Right lung (tissue), 10 donors: ENCODE measurements around the gene CBX7. TPM values are rescaled to one million over a fixed set of nuclear protein-coding genes. Genes with fewer than 3 reads are reported as not detected.

Source experiments
- DNase-seq, 2 donors: peaks; one replicate each; pipeline ENCODE4 v3.0.0-alpha.2; 2013
- long read RNA-seq, 8 donors: transcript quantifications; one replicate each; lab custom pipeline, GENCODE V29; 2026
- polyA plus RNA-seq, 5 donors: library from polyadenylated mRNA; unstranded; fragments of 120-200 nt; gene quantifications; one replicate each; pipeline versions ENCODE4 v1.2.1 to v1.2.3, GENCODE V29; 2013; ENCODE audit warnings: inconsistent platforms in 1 of 5, low replicate concordance in 1 of 5; ENCODE audit not compliant: insufficient read length in 5 of 5, insufficient read depth in 1 of 5

CBX7 gene
- polyA plus RNA-seq = 1 to 10 TPM; 6.8 to 7.9 (median 7.2) TPM
- long read RNA-seq, donor 1, full-length matches to known transcripts = 1 of 1 reads
- long read RNA-seq, donor 1, partial matches to known transcripts = 0 of 1 reads
- long read RNA-seq, donor 1, other reads (novel, unspliced or antisense) = 0 of 1 reads
- long read RNA-seq, donor 2 = 0 reads
- long read RNA-seq, donor 3 = 0 reads
- long read RNA-seq, donor 4, partial matches to known transcripts = 0 of 1 reads
- long read RNA-seq, donor 4, other reads (novel, unspliced or antisense) = 0 of 1 reads
- long read RNA-seq, donor 5, full-length matches to known transcripts = 1 of 1 reads
- long read RNA-seq, donor 5, partial matches to known transcripts = 0 of 1 reads
- long read RNA-seq, donor 5, other reads (novel, unspliced or antisense) = 0 of 1 reads
- long read RNA-seq, donor 6, full-length matches to known transcripts = 2 of 2 reads
- long read RNA-seq, donor 6, partial matches to known transcripts = 0 of 2 reads
- long read RNA-seq, donor 6, other reads (novel, unspliced or antisense) = 0 of 2 reads
- long read RNA-seq, donor 7 = 0 reads
- long read RNA-seq, donor 8, full-length matches to known transcripts = 1 of 1 reads
- long read RNA-seq, donor 8, partial matches to known transcripts = 0 of 1 reads
- long read RNA-seq, donor 8, other reads (novel, unspliced or antisense) = 0 of 1 reads

- peak; percentile 81 to 87 for DNase-seq
Measured at GRCh38 chr22:39152511-39153219, at the start of gene CBX7. CBX7 (minus strand) TSS chr22:39152680; CDS start chr22:39152444, 236 bp downstream.

DNA sequence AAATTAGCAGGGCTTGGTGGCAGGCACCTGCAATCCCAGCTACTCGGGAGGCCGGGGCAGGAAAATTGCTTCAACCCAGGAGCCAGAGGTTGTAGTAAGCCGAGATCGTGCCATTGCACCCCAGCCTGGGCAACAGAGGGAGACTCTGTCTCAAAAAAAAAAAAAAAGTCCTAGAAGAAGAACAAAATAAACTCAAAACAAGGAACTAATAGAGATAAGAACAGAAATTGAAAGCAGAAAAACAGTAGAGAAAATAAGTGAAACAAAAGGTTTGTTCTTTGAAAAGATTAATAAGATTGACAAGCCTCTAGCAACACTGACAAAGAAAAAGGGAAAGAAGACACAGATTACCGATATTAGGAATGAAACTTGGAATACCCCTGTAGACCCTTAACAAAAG lies 45.1 kb upstream of the CBX7 start:
- no peak for DNase-seq

DNA sequence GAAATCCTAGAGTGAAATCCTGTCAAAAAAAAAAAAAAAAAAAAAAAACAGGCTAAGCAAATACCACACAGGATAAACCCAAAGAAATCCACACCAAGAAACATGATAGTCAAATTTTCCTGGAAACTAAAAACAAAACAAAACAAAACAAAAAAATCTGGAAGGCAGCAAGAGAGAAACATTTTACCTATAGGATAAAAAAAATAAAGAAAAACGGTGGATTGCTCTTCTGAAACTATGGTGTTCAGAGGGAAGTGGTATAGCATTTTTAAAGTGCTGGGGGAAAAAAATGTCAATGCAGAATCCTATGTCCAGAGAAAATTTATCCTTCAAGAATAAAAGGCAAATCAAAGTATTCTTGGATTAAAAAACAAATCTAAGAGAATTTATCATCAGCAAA lies 41.6 kb upstream of the CBX7 start:
- no peak for DNase-seq

DNA sequence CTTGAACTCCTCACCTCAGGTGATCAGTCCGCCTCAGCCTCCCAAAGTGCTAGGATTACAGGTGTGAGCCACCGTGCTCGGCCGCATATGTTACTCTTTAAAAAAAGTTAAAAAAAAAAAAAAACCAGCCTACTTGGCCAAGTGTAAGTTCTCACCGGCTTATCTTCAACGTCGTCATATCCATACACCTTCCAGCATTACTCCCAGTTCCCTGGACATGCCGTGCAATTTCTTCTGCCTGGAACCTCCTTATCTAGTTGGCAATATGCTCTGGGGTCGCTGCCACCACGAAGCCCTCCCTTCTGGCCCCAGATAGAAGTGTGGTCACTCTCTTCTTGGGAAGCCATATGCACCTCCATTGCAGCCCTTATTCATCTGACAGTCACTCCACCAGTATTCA lies 36.3 kb upstream of the CBX7 start:
- DNase-seq = no peak

GRCh38 chr22:39185601-39186012 lies 33.1 kb upstream of the CBX7 start:
- peak; percentile 72 to 78 for DNase-seq

GRCh38 chr22:39184586-39185577 lies 32.4 kb upstream of the CBX7 start:
- DNase-seq = no peak

DNA sequence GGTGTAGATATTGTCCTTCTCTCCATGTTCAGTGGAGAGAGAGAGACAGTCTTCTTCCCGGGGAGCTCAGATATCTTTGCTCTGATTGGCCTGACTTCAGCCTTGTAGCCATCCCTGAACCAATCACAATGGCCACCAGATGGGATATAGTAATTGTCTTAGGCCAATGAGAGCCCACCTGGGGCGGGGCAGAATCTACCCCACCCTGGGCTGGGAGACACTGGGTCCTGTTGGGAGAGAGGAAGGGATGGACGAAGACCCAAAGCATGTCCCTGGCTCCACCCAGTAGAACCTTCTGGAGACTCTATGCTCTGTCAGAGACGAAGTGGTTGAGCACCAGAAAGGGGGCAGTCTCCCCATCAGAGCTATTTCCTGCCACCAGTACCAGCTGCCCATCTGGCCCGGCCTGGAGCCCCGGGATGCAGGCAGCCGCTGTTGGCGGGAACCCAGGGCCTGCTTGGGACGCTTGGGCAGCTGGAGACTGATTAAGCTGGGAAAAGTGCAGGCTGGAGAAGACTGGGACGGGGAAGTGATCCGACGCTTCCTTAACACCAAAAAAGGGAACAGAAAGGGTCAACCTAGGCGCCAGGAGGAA lies 31.6 kb upstream of the CBX7 start:
- no peak for DNase-seq

DNA sequence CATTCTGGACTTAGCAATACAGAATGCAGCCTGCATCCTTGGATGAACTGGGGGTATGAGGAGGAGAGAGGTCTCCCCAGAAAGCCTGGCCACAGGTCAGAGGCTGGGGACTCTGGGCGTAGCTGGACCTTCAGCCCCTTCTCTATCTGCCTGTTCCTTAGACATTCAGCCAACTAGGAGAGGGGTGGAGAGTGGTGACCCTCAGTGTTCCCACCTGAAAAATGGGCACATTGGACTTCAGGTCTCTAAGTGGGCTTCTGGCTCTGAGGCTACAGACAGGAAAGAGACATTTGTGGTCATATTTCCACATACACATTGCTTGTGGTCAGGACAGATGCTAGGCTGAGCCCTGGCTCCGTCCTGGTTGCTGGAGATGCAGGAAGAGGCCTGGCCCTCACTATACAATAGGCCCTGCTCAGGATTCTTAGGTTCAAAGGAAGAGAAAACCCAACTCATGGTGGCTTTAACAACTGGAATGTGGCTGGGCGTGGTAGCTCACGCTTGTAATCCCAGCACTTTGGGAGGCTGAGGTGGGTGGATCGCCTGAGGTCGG lies 30.1 kb upstream of the CBX7 start:
- DNase-seq = no peak

- DNase-seq = no peak
Measured at GRCh38 chr22:39181778-39182177, 29.3 kb upstream of the CBX7 start.

DNA sequence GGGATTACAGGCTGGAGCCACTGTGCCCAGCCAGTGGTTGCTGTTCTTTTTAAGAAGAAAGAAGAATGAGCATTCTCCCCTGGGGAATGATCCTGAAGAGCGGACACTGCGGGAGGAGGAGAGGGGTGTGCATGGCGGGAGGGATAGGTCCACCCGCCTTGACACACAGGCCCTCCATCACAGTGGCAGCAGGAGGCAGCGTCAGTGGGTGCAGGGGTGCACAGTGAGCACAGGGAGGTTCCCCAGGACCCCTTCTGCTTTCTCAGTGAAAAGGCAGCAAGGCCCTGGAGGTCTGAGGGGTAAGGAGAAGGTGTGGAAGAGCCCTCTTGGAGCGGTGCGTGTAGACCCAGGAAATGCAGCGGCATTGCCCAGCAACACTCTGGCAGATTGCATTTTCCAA lies 28.9 kb upstream of the CBX7 start:
- DNase-seq = no peak

GRCh38 chr22:39179841-39180335 lies 27.4 kb upstream of the CBX7 start:
- DNase-seq = no peak

- no peak for DNase-seq
Measured at GRCh38 chr22:39179401-39179827, 26.9 kb upstream of the CBX7 start.

DNA sequence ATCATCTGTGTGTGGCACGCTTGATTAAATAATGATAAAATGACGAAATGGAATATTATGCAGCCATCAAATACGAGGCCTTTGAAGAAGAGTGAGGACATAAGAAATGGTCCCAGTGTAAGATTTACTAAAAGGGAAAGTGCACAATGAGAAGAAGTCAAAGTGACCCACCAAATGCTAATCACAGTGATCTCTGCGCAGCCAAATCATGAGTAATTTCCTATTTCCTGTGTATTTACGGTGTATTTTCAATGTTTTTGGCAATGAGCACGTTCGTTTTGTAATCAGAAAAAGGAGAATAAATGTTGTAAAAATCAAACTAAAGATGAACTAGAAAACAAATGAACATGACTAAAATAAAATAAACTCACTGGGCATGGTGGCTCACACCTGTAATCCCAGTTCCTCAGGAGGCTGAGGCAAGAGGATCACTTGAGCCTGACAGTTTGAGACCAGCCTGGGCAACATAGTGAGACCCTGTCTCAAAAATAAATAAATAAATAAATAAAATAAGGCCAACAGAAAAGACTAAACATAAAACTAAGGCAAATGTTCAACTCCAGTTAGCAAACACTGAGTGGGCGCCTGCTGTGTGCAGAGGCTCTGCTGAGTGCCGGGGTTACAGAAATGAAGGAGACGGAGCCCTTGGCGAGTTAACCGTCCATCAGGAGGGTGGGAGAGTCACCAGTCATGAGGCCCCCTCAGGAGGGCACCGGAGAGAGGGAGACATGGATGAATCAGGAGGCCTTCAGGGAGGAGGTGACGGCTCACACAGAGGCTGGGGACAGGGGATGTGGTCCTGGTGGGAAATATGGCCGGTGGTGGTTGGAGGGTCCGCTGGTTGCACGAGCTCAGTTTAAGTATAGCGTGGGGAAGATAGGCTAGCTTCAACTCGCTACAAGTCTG lies 26.0 kb upstream of the CBX7 start:
- no peak for DNase-seq

DNA sequence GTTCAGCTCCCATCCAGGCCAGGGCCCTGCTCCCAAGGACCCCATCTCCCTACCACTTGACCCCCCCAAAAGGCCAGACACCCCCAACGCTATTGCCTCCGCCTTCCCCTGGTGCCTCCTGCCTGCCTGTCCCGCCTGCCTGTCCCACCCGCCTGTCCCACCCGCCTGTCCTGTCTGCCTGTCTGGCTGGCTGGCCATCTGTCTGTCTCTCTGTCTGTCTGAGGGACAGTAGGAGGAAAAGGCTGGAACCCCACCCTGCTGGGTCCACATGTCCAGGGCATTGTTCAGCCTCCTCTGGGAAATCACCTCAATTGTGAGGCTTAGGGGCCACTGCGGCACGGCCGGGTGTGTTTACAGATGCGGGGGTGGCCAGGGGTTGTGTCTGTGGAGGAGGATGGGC lies 25.3 kb upstream of the CBX7 start:
- DNase-seq = no peak

- no peak for DNase-seq
Measured at GRCh38 chr22:39177456-39177775, 24.9 kb upstream of the CBX7 start.

DNA sequence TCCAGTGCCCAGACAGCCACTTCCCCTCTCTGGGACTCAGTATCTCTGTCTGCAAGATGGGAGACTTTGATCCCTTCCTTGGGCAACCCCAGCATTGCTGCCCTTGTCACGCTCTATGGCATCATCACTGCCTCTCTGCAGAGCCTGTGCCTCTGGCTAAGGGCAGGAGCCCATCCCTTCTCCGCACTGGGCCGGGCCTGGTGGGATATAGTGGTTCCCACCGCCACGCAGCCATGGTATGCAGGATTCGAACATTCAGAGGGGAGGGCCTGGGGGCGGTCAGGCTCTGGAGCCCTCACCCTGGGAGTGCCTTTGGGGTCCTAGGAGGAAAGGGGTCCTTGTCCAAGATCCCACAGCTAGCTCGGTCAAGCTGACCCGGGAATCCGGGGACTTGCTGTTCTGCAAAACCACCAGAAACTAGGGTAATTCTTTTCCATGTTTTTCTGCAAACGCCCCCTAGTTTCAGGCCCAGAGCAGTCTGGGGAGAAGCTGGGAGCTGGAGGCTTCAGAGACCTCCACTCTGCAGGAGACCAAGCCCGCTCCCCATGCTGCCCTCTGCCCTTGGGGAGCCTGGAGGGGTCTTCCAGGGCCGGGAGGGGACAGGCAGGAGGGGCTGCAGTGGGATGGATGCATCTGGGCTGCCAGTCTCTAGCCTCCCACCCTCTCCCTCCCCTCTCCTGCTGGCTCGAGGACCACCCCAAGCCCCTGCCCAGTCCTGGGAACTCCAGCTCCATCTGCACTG lies 24.4 kb upstream of the CBX7 start:
- DNase-seq = no peak

GRCh38 chr22:39176143-39176713 lies 23.7 kb upstream of the CBX7 start:
- peak; percentile 59 to 67 for DNase-seq
